GM19455 (cell line): ENCODE data around the gene DRD4.
"Not testable (repeated sequence)": the region's sequence is repeated elsewhere in the genome, so short reads cannot be mapped to it uniquely, and the experiment has no call there.

Experiments
- ATAC-seq: cut with Tn5 transposase; IDR thresholded peaks from one replicate; pipeline ENCODE4 v1.9.1; 2021; ENCODE audit not compliant: unreplicated experiment

DRD4 gene

GRCh38 chr11:641806-642370, 4.8 kb downstream of the DRD4 start:
- ATAC-seq, result no peak

GRCh38 chr11:643366-643765, 6.3 kb downstream of the DRD4 start:
- ATAC-seq, result no peak

- no peak for ATAC-seq
Measured at GRCh38 chr11:643849-644738, 7.0 kb downstream of the DRD4 start.

GRCh38 chr11:645536-645935, 8.5 kb downstream of the DRD4 start:
- no peak for ATAC-seq

GRCh38 chr11:646214-646613, 9.1 kb downstream of the DRD4 start:
- no peak for ATAC-seq

- ATAC-seq, result not testable (repeated sequence)
Measured at GRCh38 chr11:647672-648158, 10.6 kb downstream of the DRD4 start.

GRCh38 chr11:650482-650881, 13.4 kb downstream of the DRD4 start:
- no peak for ATAC-seq

GRCh38 chr11:653136-653535, 16.1 kb downstream of the DRD4 start:
- not testable (repeated sequence) for ATAC-seq

- ATAC-seq, result no peak
Measured at GRCh38 chr11:653837-654236, 16.8 kb downstream of the DRD4 start.

GRCh38 chr11:654444-654843, 17.4 kb downstream of the DRD4 start:
- ATAC-seq, result not testable (repeated sequence)

- no peak for ATAC-seq
Measured at GRCh38 chr11:655036-655726, 18.1 kb downstream of the DRD4 start.

- ATAC-seq, result no peak
Measured at GRCh38 chr11:656426-656825, 19.4 kb downstream of the DRD4 start.

GRCh38 chr11:656866-657265, 19.8 kb downstream of the DRD4 start:
- no peak for ATAC-seq

GRCh38 chr11:657691-658126, 20.6 kb downstream of the DRD4 start:
- no peak for ATAC-seq

GRCh38 chr11:659532-660085, 22.5 kb downstream of the DRD4 start:
- ATAC-seq, result no peak

- ATAC-seq, result no peak
Measured at GRCh38 chr11:660281-660680, 23.2 kb downstream of the DRD4 start.

GRCh38 chr11:660681-661444, 23.8 kb downstream of the DRD4 start:
- ATAC-seq, result no peak

GRCh38 chr11:662689-663274, 25.7 kb downstream of the DRD4 start:
- no peak for ATAC-seq

GRCh38 chr11:665062-665703, 28.1 kb downstream of the DRD4 start:
- ATAC-seq, result no peak
